GM18526 (cell line): ENCODE data around the gene SIGLEC11.

Source experiments
- POLR2A ChIP-seq: IDR thresholded peaks from 3 replicates; pipeline ENCODE4 v1.6.1; 2011; ENCODE audit not compliant: insufficient read length; ENCODE audit errors: extremely low read depth

The SIGLEC11 gene

DNA sequence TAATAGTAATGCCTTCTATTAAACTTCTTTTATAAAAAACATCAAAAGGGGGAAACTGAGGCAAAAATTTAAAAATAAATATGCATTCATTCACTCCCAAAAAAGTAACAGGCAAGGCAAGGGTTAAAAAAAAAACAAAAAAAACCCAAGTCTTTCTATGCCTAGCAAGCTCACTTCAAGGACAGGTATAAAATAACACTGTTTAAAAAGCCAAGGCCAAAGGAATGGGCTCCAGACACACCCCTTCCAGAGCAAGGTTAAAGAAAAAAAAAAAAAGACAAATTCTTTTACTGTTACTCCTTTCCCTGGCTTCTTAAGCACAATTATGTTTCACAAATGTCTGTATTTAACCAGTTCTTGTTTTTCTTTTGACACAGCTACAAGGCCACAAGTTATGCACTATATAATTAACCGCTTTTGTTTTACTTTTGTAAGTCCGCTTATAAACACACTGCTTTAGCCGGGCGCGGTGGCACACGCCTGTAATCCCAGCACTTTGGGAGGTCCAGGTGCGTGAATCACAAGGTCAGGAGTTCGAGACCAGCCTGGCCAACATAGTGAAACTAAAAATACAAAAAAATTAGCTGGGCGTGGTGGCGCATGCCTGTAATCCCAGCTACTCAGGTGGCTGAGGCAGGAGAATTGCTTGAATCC, 3.6 kb downstream of the SIGLEC11 start:
- TF ChIP-seq POLR2A, result no peak

GRCh38 chr19:49956115-49956495, 4.9 kb downstream of the SIGLEC11 start:
- no peak for TF ChIP-seq POLR2A

DNA sequence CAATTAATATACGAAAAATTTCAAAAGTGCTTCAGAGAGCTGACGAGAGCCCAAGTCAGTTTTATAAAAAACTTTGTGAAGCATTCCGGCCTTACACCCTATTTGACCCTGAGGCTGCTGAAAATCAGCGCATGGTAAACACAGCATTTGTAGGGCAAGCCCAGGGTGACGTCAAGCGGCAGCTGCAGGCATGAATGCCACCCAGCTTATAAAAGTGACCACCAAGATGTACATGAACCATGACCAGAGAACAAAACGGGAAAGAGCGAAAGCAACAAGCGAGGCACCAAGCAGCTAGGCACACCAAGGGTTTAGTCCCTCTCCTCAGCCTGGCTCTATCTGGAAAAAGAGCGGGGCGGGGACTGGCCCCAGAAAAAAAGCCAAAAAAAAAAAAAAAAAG, 6.0 kb downstream of the SIGLEC11 start:
- no peak for TF ChIP-seq POLR2A

- no peak for TF ChIP-seq POLR2A
These were observed 6.7 kb downstream of the SIGLEC11 start for GRCh38 chr19:49954092-49954829.

- no peak for TF ChIP-seq POLR2A
These were observed 7.6 kb downstream of the SIGLEC11 start for GRCh38 chr19:49953416-49953815.

GRCh38 chr19:49952906-49953305, 8.1 kb downstream of the SIGLEC11 start:
- no peak for TF ChIP-seq POLR2A

GRCh38 chr19:49952479-49952836, 8.5 kb downstream of the SIGLEC11 start:
- no peak for TF ChIP-seq POLR2A

DNA sequence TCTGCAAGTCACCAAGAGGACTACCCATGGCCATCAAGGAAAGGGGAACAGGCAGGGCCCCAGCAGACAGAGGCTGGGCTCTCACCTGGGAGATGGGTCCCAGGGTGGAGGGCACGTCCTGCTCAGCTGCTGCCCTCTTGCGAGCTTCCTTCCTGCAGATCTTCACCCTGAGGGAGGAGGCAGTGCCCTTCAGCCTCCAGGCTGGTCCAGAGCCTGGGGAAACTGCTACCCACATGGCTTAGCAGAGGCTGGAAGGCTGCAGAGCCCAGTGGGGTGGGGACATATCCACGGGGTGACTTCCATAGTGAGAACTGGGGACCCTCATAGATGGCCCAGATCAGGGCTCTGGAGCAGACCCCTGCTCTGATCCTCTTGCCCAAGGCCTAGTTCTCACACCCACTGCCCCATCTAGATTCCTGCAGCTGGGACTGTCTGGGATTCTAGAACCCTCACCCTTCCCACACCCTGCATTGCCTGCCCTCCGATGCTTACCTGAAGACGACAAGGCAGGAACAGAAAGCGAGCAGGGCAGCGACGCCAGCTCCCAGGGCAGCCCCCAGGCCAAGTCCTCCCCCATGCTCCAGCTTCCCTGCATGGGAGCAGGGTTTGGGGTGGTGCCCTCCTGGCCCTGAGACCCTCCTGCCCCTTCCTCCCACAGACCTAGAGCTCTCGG, 9.0 kb downstream of the SIGLEC11 start:
- no peak for TF ChIP-seq POLR2A

- TF ChIP-seq POLR2A, result no peak
These were observed 9.9 kb downstream of the SIGLEC11 start for GRCh38 chr19:49950956-49951526.

GRCh38 chr19:49950590-49950948, 10.4 kb downstream of the SIGLEC11 start:
- TF ChIP-seq POLR2A, result no peak

- TF ChIP-seq POLR2A, result no peak
These were observed 11.0 kb downstream of the SIGLEC11 start for GRCh38 chr19:49949742-49950589.

GRCh38 chr19:49946415-49946814, 14.6 kb downstream of the SIGLEC11 start:
- TF ChIP-seq POLR2A, result no peak

- no peak for TF ChIP-seq POLR2A
These were observed 20.5 kb downstream of the SIGLEC11 start for GRCh38 chr19:49940482-49940791.

DNA sequence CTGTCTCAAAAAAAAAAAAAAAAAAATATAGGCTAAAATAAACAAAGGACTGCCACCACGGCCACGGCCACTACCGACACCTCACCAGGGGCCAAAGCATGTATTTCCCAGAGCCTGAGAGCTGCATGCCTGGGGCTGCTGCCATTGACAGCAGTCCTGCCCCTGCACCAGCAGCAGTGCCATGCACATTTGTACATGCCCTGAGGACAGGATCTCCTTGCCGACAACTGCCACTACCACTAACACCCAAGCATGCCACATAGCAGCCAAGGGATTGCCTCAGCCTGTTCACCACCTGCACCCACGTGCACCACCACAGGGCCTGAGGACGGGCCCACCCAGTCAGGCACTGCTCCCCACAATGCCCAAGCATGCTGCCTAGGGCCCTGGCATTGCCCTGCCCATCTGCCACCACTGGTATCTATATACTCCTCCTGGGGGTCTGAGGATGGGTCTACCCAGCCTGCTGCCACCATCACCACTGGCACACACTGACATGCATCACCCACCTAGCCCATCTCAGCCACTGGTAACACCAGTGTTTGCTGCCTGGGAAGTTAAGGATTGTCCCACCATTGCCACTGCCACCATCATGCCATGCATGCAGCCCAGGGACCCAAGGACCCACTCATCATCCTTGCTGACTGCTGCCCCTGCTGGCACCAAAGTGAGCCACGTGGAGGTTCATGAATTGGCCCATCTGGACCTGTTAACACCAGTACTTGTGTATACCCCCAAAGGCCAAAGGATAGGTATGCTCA, 21.1 kb downstream of the SIGLEC11 start:
- TF ChIP-seq POLR2A, result no peak

DNA sequence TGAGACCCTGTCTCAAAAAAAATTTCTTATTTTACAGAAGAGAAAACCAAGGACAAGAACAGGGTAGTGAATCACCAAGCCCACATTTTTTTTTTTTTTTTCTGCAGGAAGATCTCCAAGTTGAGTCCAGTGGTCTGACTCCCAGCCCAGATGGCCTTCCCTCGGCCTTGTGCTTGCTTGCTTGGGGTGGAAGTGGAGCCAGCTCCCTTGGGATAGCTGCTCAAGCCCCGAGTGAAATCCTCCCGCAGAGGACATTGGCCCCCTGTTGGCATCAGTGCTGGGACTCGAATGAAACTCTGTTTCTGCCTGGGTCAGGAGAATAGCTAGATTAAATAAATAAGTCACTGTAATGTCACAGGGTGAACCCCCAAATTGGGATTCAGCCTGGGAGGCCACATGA, 22.3 kb downstream of the SIGLEC11 start:
- TF ChIP-seq POLR2A, result no peak

GRCh38 chr19:49937750-49938381, 23.1 kb downstream of the SIGLEC11 start:
- no peak for TF ChIP-seq POLR2A
